Tongue (tissue), 2 donors: ENCODE data around the gene HLF. TPM values are rescaled to one million over a fixed set of nuclear protein-coding genes. Genes with fewer than 3 reads are reported as not detected.

ENCODE experiments used
- DNase-seq: peaks from one replicate; pipeline ENCODE4 v3.0.0-alpha.2; 2015
- total RNA-seq: library from RNA; depleted of rRNA; stranded (reverse); fragments of >200 nt; gene quantifications from one replicate; pipeline ENCODE4 v1.2.3, GENCODE V29; 2014

HLF gene
- total RNA-seq, 1 donor from 2014 or later = 14.3 TPM

- DNase-seq = no peak
Observed at GRCh38 chr17:55363033-55363432, 98.3 kb downstream of the HLF start.

- no peak for DNase-seq
Observed at GRCh38 chr17:55366020-55366481, 101.3 kb downstream of the HLF start.

- DNase-seq = no peak
Observed at GRCh38 chr17:55368706-55369105, 103.9 kb downstream of the HLF start.

Other genes starting within 250 kb of the HLF start
- 10.3 TPM for gene MMD, start 156.9 kb downstream of the HLF start, total RNA-seq
- gene SMIM36, start 246.5 kb downstream of the HLF start, total RNA-seq = not detected